Testis (tissue), 2 donors: ENCODE results near the gene CEP162.

Experiments used
- POLR2A ChIP-seq: fragments of 450-650 bp; IDR thresholded peaks from one replicate; pipeline ENCODE4 v1.6.1; 2017; ENCODE audit warnings: antibody characterized with exemption, mild to moderate bottlenecking, moderate library complexity
- TF ChIP-seq, protein P1 (sequence below), 3 experiments: fragments of 450-650 bp in 2 of 3; fragments of 200-600 bp in 1 of 3; sonication (generic) in 1 of 3; IDR thresholded peaks; one replicate each; pipeline ENCODE4 v1.5.1; 2016 to 2019; ENCODE audit warnings: antibody characterized with exemption in 3 of 3, mild to moderate bottlenecking in 2 of 3, moderate library complexity in 1 of 3

- TF ChIP-seq, protein P1, sequence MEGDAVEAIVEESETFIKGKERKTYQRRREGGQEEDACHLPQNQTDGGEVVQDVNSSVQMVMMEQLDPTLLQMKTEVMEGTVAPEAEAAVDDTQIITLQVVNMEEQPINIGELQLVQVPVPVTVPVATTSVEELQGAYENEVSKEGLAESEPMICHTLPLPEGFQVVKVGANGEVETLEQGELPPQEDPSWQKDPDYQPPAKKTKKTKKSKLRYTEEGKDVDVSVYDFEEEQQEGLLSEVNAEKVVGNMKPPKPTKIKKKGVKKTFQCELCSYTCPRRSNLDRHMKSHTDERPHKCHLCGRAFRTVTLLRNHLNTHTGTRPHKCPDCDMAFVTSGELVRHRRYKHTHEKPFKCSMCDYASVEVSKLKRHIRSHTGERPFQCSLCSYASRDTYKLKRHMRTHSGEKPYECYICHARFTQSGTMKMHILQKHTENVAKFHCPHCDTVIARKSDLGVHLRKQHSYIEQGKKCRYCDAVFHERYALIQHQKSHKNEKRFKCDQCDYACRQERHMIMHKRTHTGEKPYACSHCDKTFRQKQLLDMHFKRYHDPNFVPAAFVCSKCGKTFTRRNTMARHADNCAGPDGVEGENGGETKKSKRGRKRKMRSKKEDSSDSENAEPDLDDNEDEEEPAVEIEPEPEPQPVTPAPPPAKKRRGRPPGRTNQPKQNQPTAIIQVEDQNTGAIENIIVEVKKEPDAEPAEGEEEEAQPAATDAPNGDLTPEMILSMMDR (IDR thresholded peaks at IDR 0.05), result no peak
- no peak for TF ChIP-seq POLR2A
Observed at GRCh38 chr6:84222426-84222825, 5.0 kb downstream of the CEP162 start.
